AG09319 (cell line): ENCODE results near the gene TMEM139.

ENCODE experiments used
- DNase-seq: peaks from one replicate; pipeline ENCODE4 v3.0.0-alpha.2; 2010; ENCODE audit warnings: low read depth; ENCODE audit errors: extremely low read depth
- CTCF ChIP-seq: IDR thresholded peaks from 2 replicates; pipeline ENCODE4 v1.5.1; 2011; ENCODE audit warnings: low read depth, mild to moderate bottlenecking, inconsistent platforms, low read length, moderate library complexity

The TMEM139 gene

GRCh38 chr7:143240291-143241168, 44.2 kb upstream of the TMEM139 start:
- TF ChIP-seq CTCF: peak; percentile 95

DNA sequence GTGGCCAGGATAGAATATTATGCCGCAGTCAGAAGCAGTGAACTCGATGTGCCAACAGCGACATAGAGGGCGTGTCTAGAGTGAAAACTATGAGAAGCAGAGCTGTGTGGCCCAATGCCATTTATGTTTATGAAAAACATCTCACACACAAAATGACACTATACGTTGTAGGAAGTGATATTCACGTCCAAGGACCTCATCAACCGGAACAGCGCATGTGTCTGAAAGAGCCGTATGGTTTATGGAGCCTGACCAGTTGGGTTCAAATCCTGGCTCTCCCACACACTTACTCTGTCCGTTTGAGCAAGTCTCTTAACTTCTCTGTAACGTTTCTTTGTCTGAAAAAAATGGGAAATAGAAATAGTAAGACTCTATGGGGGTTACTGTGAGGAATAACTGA, 42.5 kb upstream of the TMEM139 start:
- no peak for TF ChIP-seq CTCF
- DNase-seq: no peak

More at GRCh38 chr7:143240291-143241168, 44.2 kb upstream of the TMEM139 start:
- DNase-seq: peak; percentile 68

GRCh38 chr7:143243111-143243510, 41.6 kb upstream of the TMEM139 start:
- DNase-seq: no peak
- TF ChIP-seq CTCF: no peak

GRCh38 chr7:143243614-143244013, 41.1 kb upstream of the TMEM139 start:
- no peak for TF ChIP-seq CTCF
- no peak for DNase-seq

- DNase-seq: no peak
- no peak for TF ChIP-seq CTCF
Observed at GRCh38 chr7:143244321-143244720, 40.4 kb upstream of the TMEM139 start.

DNA sequence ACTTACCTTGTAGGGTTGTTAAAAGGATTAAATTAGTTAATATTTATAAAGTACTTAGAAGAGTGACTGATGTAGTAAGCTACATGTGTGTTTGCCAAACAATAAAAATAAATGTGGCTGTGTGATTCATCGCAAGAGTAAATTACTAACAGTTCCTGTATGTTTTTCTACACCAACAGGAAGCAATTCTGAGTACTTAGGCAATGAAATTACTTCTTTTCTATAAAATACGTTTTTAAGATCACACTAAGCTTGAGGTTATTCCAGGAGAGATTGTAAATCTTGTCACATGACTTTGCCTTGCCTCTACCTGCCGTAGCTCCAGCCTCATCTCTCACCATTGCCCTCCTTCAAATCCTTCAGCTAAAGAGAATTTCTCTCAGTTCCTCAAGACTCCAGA, 39.6 kb upstream of the TMEM139 start:
- no peak for TF ChIP-seq CTCF
- DNase-seq: no peak

- no peak for TF ChIP-seq CTCF
Observed at GRCh38 chr7:143247372-143247771, 37.4 kb upstream of the TMEM139 start.

More at GRCh38 chr7:143247372-143247771, 37.4 kb upstream of the TMEM139 start:
- no peak for DNase-seq
